Stimulated activated CD8-positive, alpha-beta memory T cell treated with anti-CD3 and anti-CD28 coated beads, Interleukin-12 subunit alpha, Interleukin-12 subunit beta, amount 100 ng/mL, for 1 hour (primary cell): ENCODE data around the gene DAPK1.

Experiments
- DNase-seq: peaks from one replicate; pipeline ENCODE4 v3.0.0-alpha.2; 2020; ENCODE audit warnings: low read depth

Gene DAPK1

DNA sequence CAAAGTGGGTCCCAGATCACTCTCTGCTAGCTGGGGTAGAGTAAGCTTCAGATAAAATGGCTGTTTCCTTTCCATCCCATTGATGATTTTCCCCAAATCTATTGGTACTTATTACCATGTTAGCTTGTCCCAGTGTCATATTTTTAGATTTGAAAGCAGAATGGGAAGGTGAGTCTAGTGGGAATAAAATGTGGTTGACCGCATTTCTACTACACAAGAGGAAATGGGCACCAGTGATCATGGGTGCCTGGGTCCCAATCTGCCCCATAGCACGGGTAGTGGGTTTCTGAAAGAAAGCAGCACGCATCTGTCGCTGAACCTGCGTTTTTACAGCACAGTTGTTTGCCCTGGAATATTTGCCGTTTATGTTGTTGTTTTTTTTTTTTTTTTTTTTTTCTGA lies 20.1 kb downstream of the DAPK1 start:
- DNase-seq: no peak

DNA sequence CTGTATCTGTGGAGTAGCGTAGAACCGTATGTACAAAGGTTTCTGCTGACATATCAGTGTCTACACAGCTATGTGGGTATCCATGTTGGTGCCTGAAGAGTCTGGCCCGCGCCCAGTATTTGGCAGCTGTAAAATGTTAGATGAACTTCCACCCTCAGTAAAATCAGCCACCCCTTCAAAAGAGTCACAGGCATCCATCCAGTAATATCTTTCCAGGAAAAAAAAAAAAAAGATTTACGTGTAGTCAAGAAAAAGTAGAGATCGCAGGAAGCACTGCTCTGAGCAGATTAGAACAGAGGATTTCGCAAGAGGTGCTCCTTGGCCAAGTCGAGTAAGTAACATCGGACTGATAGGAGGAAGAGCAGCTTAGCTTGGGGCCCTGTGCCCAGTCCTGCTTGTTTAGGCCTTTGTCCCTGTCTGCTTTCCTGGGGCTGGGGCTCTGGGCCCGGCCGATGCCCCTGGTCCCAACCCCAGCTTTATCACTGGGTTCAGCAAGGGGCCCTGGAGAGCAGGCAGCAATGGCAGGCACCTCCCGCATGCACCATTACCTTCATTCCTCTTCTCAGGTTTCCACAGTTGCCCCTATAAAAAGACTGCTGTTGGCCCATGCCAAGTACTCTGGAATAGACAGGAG lies 21.2 kb downstream of the DAPK1 start:
- DNase-seq: no peak

DNA sequence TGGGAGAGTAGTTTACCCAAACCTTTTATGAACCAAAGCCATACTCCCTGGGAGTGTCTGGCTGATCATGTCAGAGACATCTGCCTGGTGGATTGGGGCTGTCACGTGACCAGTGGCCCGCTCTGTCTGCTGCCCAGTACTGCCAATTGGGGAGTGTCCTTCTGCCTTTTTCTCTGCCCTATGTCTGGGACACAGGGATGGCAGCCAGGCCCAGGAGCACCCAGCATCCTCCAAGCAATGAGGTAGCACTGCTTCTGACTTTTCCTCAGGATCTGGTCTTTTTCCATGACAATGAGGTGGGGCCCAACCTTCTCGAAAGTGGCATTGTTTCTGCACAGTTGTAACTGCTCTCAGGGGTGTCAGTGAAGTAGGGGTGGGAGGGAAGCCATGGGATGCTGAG lies 21.8 kb downstream of the DAPK1 start:
- no peak for DNase-seq

- no peak for DNase-seq
Observed at GRCh38 chr9:87520172-87520683, 22.6 kb downstream of the DAPK1 start.

GRCh38 chr9:87521834-87522233 lies 24.2 kb downstream of the DAPK1 start:
- no peak for DNase-seq

DNA sequence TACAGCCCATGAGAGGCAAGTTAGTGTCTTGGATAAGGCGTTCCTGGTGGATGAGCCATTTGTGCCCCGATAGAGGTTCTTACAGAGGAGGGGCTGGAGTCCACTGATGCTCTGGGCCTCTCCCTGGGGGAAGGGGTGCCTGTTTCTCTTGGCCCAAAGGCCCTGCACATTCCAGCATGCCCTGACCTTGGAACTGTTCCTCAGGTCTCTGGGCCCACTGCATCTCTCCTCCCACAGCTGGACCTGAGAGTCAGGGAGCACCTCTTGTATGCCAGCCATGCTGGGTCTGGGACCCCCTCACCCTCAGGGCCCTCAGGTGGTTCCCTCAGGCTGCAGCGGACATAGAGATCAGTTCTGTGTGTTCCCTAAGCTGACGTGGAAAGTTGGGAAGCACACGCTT lies 26.4 kb downstream of the DAPK1 start:
- no peak for DNase-seq

DNA sequence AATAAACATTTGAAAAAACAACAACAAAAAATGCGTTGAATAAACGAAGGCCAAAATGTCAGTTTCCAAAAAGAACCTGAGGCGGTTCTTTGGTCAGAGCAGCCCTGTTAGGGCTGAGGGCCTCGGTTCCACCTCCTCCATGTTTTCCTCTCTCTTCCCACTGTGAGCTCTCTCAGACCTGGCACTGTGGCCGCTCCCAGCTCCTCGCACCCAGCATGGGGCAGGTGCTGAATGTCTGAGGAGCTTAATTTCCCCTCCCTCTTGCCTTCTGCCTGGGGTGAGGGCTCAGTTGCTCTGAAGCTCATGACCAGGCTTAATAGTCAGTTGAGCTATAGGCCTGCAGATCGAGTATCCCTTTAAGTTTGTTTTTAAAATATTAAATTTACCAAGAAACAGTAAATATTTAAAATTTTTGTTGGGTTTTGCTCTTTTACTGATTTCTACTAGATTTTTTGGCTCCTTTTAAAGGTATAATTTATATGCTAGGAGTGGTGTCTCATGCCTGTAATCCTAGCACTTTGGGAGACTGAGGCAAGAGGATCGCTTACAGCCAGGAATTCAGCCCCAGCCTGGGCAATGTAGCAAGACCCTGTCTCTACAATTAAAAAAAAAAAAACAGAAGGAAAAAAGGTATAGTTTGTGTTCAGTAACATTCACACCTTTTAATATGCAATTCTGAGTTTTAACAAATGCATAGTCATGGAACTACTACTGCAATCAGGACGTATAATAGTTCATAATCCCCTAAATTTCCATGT lies 28.1 kb downstream of the DAPK1 start:
- DNase-seq: no peak

GRCh38 chr9:87527211-87527916 lies 29.7 kb downstream of the DAPK1 start:
- no peak for DNase-seq

DNA sequence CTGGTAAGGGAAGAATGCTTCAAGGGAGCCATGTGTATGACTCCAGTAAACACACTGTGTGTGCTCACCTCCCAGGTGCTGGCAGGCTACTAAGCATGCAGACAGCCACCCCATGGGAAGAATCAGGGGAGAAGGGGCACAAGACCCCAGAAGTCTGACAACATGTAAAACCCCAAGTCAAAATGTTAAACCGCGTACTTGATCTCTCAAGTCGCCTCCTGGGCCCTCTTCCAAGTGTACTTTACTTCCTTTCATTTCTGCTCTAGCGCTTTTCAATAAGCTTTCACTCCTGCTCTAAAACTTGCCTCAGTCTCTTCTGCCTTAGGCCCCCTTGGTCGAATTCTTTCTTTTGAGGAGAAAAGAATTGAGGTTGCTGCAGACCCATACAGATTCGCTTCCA lies 31.3 kb downstream of the DAPK1 start:
- DNase-seq: no peak

DNA sequence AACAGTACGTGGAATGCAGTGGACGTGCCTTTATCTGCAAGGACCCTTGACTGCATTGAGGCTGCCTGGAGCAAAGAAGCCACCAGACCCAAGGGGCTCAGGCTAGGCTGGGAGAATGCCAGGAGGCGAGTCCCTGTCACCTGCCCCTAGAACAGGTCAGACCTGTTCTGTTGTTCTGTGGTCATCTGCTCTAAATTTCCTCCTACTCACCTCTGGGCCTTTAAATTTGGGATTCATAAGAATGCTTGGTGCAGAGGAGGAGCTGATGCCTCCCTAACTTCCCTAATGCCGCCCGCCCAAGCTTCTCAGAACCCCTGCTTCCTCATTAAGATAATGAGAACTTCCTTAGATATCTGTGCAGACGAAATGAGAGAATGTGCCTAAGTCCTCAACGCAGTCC lies 32.0 kb downstream of the DAPK1 start:
- DNase-seq: no peak

DNA sequence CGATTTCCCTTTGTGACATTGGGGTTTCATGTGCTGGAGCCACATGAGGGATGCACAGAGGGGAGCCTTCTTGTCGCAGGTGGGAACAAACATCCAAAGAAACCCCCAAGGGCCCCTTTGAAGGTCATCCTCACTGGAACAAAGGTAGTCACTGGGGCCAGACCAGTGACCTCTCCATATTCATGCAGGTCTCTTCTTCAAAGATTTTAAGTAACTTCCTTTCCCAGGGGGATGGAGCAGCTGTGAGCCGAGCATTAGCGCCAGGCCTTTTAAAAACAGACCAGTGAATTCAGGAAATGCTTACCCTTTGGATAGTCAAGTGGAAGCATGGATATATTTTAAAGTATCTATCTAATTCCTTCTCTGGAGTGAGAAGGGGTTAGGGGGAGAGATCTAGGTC lies 33.0 kb downstream of the DAPK1 start:
- no peak for DNase-seq

DNA sequence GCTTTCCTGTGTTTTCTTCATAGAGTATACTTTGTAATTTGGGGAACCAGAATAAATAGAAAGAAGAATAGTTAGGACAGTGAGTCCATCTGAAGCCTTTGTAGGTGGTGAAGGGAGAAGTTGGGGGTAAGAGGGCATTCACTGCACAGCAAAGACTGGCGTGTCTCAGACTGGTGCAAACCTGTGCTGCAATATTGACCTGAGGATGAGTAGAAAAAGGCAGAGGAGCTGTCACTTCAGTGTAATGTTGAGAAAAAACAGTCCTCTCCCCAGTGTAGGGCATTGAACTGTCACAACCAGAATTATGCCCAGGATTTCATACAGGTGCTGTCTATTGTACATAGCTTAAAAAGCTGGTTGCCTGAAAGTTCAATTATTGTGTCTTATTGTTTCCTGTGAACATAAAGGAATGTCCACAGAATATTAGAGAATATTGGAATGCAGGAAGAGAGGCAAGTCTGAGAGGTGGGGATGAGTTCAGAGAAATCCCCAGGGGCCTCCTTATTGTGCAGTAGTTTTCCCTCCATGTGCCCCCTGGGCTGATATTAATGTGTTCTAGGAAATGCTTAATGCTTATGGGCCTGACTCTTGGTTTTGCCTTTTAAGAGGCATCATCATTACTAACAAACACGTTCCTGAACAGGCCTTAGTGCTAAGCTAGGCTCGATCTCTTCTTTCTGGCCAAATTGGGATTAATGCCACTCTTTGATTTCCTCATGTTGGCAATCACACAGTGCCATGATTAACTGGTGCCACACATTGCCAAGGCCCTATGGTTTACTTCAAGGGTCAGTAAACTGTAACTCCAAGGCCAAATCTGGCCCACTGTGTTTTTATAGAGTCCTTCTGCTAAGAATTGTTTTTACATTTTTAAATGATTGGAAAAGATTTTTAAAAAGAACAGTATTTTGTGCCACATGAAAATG lies 34.0 kb downstream of the DAPK1 start:
- no peak for DNase-seq

DNA sequence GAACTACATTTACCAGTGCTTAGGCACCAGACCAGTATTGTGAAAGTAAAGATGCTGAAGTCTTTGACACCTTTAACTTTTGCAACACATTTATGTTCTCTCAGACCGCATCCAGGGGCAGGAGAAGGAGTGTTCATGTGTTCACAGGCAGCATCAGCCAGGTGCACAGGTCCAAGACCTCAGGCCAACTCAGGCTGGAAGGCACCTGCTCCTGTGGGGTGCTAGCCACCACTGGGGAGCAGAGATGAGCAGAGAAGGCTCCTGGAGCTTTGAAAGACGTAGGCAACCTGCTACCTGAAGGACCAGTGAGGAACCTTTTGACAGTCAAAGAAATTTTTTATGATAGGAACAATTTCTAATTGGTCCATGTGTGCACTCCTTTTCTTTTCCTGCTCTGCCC lies 35.6 kb downstream of the DAPK1 start:
- no peak for DNase-seq

DNA sequence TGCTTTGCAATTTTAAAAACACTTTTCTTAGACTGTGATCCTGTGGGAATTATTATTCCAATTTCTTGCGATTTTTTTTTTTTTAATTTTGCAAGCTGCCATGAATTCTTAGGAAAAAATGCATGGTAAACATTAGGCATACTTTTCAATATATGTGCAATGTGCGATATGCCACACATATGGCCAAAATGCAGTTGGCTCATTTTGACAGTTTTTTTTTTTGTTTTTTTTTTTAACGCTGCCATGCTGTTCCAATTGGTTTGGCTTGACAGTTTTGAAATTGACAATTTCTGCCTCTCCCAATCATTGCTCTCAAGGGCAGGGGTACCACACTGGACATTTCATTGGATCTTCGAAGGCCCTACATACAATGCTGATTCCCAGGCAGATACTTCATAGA lies 36.4 kb downstream of the DAPK1 start:
- no peak for DNase-seq

GRCh38 chr9:87534957-87535356 lies 37.3 kb downstream of the DAPK1 start:
- no peak for DNase-seq

- DNase-seq: no peak
Observed at GRCh38 chr9:87535817-87536539, 38.3 kb downstream of the DAPK1 start.

- DNase-seq: no peak
Observed at GRCh38 chr9:87537625-87538024, 40.0 kb downstream of the DAPK1 start.

DNA sequence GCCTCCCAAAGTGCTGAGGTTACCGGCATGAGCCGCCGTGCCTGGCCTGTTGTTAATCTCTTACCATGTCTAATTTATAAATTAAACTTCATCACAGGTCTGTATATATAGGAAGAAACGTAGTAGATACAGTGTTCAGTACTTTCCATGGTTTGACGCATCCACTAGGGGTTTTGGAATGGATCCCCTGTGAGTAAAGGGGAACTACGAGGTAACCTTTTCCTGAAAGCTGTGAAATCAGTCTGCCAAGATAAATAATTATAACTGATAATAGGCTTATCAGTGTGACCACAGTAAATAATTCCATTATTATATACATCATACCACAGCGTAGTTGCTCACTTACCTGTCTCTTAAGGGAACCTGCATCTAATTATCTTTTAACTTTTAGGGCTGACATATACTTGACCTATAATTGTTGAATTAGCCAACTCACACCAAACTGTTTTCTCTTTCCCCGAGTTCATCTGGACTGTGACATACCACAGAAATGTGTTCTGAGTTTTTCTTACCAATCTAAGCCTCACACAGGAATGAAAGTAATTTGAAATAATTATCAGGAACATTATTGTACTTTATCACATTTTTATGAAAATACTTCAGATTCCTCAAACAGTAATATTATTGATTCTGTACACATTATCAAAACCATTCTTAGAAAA lies 42.9 kb downstream of the DAPK1 start:
- DNase-seq: no peak

GRCh38 chr9:87541663-87542062 lies 44.0 kb downstream of the DAPK1 start:
- no peak for DNase-seq

DNA sequence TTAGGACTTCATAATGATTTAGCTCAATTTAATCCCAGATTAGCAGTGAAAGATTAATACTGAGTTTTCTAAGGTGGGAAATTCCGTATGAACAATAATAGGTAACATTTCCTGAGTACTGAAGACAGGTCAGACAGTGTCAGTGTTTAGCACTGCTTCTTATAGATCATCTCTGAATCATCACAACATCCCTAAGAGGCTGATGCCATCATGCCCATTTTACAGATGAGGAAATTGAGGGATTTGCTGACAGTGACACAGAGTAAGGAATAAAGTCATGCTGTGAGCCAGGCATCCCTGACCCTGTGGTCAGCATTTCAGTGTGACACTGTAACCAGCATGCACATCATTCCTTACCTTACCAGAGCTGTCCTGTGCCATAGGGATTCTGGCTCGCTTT lies 44.5 kb downstream of the DAPK1 start:
- DNase-seq: no peak

DNA sequence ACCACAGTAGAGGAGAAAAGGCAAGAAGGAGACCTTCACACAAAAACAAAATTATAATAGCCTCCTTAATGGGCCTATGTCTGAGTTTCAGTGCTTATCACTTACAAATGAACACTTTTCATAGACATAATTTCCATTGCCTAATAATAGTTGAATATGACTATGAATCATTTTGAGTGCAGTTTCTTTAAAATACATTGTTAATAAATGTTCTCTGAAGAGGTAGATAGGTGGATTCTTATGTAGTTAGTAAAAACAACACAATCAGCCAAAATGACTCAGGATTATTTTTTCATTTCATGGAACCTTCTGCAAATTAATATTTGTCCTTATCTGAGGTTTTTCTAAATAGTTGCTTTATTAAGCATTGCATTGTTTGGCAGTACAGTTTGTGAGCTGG lies 45.6 kb downstream of the DAPK1 start:
- no peak for DNase-seq
